ENCODE results near the gene NAP1L4.

Gene NAP1L4

GRCh38 chr11:2992234-2992996 lies at the start of gene NAP1L4:
Gene NAP1L4 (minus strand): TSS chr11:2992329. CDS start chr11:2979220, 13,109 bp downstream.
- peak; percentile 82 to 89 (median 87) for DNase-seq (ENCODE audit: low read depth in 2 of 3, low spot score in 2 of 3)

GRCh38 chr11:3040881-3041280 lies 48.8 kb upstream of the NAP1L4 start:
- no peak for DNase-seq (ENCODE audit: low read depth in 2 of 3, low spot score in 2 of 3)

GRCh38 chr11:3037945-3038271 lies 45.8 kb upstream of the NAP1L4 start:
- DNase-seq (ENCODE audit: low read depth in 2 of 3, low spot score in 2 of 3): no peak

GRCh38 chr11:3037040-3037944 lies 45.2 kb upstream of the NAP1L4 start:
- no peak for DNase-seq (ENCODE audit: low read depth in 2 of 3, low spot score in 2 of 3)

GRCh38 chr11:3036419-3036818 lies 44.3 kb upstream of the NAP1L4 start:
- DNase-seq (ENCODE audit: low read depth in 2 of 3, low spot score in 2 of 3): no peak

GRCh38 chr11:3035333-3035732 lies 43.2 kb upstream of the NAP1L4 start:
- no peak for DNase-seq (ENCODE audit: low read depth in 2 of 3, low spot score in 2 of 3)

GRCh38 chr11:3030289-3031070 lies 38.4 kb upstream of the NAP1L4 start:
- no peak for DNase-seq (ENCODE audit: low read depth in 2 of 3, low spot score in 2 of 3)

- no peak for DNase-seq (ENCODE audit: low read depth in 2 of 3, low spot score in 2 of 3)
Observed at GRCh38 chr11:3028813-3029212, 36.7 kb upstream of the NAP1L4 start.

- no peak for DNase-seq (ENCODE audit: low read depth in 2 of 3, low spot score in 2 of 3)
Observed at GRCh38 chr11:3026803-3027202, 34.7 kb upstream of the NAP1L4 start.

GRCh38 chr11:3022982-3023381 lies 30.9 kb upstream of the NAP1L4 start:
- no peak for DNase-seq (ENCODE audit: low read depth in 2 of 3, low spot score in 2 of 3)

GRCh38 chr11:3022300-3022967 lies 30.3 kb upstream of the NAP1L4 start:
- no peak for DNase-seq (ENCODE audit: low read depth in 2 of 3, low spot score in 2 of 3)

- DNase-seq (ENCODE audit: low read depth in 2 of 3, low spot score in 2 of 3): no peak
Observed at GRCh38 chr11:3021125-3021524, 29.0 kb upstream of the NAP1L4 start.

- DNase-seq (ENCODE audit: low read depth in 2 of 3, low spot score in 2 of 3): no peak
Observed at GRCh38 chr11:3020011-3020410, 27.9 kb upstream of the NAP1L4 start.

- no peak for DNase-seq (ENCODE audit: low read depth in 2 of 3, low spot score in 2 of 3)
Observed at GRCh38 chr11:3018596-3018995, 26.5 kb upstream of the NAP1L4 start.

GRCh38 chr11:3016861-3017260 lies 24.7 kb upstream of the NAP1L4 start:
- DNase-seq (ENCODE audit: low read depth in 2 of 3, low spot score in 2 of 3): no peak

GRCh38 chr11:3015796-3016195 lies 23.7 kb upstream of the NAP1L4 start:
- no peak for DNase-seq (ENCODE audit: low read depth in 2 of 3, low spot score in 2 of 3)

GRCh38 chr11:3014943-3015342 lies 22.8 kb upstream of the NAP1L4 start:
- no peak for DNase-seq (ENCODE audit: low read depth in 2 of 3, low spot score in 2 of 3)

- peak in 1 of 3 experiments; percentile 42 for DNase-seq (ENCODE audit: low read depth in 2 of 3, low spot score in 2 of 3)
Observed at GRCh38 chr11:3014057-3014938, 22.2 kb upstream of the NAP1L4 start.

- no peak for DNase-seq (ENCODE audit: low read depth in 2 of 3, low spot score in 2 of 3)
Observed at GRCh38 chr11:3011891-3012885, 20.1 kb upstream of the NAP1L4 start.
